OCI-LY3 (cell line): ENCODE results near the gene EML1.

Experiments
- H2AFZ ChIP-seq: fragments of 200-600, 300-600 bp; shearing (Covaris generic); 2 replicates; pipeline ENCODE4 v1.6.0; 2014; ENCODE audit warnings: antibody characterized with exemption, low read depth, low read length
- H3K27ac ChIP-seq: fragments of 200-600, 300-600 bp; sonication (generic); 2 replicates; pipeline ENCODE4 v1.5.1; 2014; ENCODE audit warnings: mild to moderate bottlenecking, low read length, moderate library complexity, mixed read lengths
- H3K27me3 ChIP-seq: fragments of 200-600, 300-600 bp; sonication (generic); 2 replicates; pipeline ENCODE4 v1.6.1; 2014; ENCODE audit warnings: low read depth, low read length, mixed read lengths
- H3K36me3 ChIP-seq: fragments of 200-600, 300-600 bp; sonication (generic); replicated peaks from 2 replicates; pipeline ENCODE3; 2014; ENCODE audit warnings: low read depth, low read length, mixed read lengths
- H3K4me1 ChIP-seq: fragments of 300-600, 200-600 bp; sonication (generic); 2 replicates; pipeline ENCODE4 v1.6.1; 2014; ENCODE audit warnings: low read length, mixed read lengths
- H3K4me2 ChIP-seq: fragments of 200-600, 300-600 bp; sonication (generic); 2 replicates; pipeline ENCODE4 v1.6.1; 2014; ENCODE audit warnings: low read length, mixed read lengths
- H3K4me3 ChIP-seq: fragments of 300-600, 200-600 bp; sonication (generic); 2 replicates; pipeline ENCODE4 v1.5.1; 2014; ENCODE audit warnings: antibody characterized with exemption, mild to moderate bottlenecking, low read length, moderate library complexity
- H3K79me2 ChIP-seq: fragments of 300-600, 200-600 bp; shearing (Covaris generic); 2 replicates; pipeline ENCODE4 v1.6.1; 2014; ENCODE audit warnings: mild to moderate bottlenecking, low read length, mixed read lengths
- H3K9ac ChIP-seq: fragments of 300-600, 200-600 bp; shearing (Covaris generic); 2 replicates; pipeline ENCODE4 v1.6.0; 2014; ENCODE audit warnings: mild to moderate bottlenecking, low read length, moderate library complexity
- H3K9me3 ChIP-seq: fragments of 200-600, 300-600 bp; shearing (Covaris generic); 2 replicates; pipeline ENCODE4 v1.6.1; 2014; ENCODE audit warnings: low read length, mixed read lengths; ENCODE audit not compliant: insufficient read depth
- H4K20me1 ChIP-seq: fragments of 200-600, 300-600 bp; sonication (generic); 2 replicates; pipeline ENCODE4 v1.6.1; 2016; ENCODE audit warnings: low read length, mixed read lengths; ENCODE audit not compliant: insufficient read depth
- EZH2phosphoT487 ChIP-seq: fragments of 200-600 bp; shearing (Covaris generic); IDR thresholded peaks from 2 replicates; pipeline ENCODE4 v1.6.1; 2018; ENCODE audit warnings: antibody characterized with exemption, mixed run types, low read depth
- TF ChIP-seq, protein P1 (sequence below): fragments of 200-600, 300-600 bp; sonication (generic); IDR thresholded peaks from 2 replicates; pipeline ENCODE4 v1.5.1; 2014; ENCODE audit warnings: antibody characterized with exemption, low read length, low read depth

Gene EML1

DNA sequence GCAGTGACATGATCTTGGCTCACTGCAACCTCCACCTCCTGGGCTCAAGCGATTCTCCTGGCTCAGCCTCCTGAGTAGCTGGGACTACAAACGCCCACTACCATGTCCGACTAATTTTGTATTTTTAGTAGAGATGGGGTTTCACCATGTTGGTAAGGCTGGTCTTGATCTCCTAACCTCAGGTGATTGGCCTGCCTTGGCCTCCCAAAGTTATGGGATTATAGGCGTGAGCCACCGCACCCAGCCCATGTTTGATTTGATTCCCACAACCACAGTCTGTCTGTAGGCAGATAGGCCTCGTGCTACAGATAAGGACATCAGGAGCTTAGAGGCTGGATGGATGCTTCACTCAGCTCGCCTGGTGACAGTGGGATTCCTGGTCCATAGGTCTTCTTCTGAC is 23.0 kb downstream of the EML1 start:
- TF ChIP-seq EZH2phosphoT487 = no peak
- TF ChIP-seq, protein P1, sequence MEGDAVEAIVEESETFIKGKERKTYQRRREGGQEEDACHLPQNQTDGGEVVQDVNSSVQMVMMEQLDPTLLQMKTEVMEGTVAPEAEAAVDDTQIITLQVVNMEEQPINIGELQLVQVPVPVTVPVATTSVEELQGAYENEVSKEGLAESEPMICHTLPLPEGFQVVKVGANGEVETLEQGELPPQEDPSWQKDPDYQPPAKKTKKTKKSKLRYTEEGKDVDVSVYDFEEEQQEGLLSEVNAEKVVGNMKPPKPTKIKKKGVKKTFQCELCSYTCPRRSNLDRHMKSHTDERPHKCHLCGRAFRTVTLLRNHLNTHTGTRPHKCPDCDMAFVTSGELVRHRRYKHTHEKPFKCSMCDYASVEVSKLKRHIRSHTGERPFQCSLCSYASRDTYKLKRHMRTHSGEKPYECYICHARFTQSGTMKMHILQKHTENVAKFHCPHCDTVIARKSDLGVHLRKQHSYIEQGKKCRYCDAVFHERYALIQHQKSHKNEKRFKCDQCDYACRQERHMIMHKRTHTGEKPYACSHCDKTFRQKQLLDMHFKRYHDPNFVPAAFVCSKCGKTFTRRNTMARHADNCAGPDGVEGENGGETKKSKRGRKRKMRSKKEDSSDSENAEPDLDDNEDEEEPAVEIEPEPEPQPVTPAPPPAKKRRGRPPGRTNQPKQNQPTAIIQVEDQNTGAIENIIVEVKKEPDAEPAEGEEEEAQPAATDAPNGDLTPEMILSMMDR = no peak

DNA sequence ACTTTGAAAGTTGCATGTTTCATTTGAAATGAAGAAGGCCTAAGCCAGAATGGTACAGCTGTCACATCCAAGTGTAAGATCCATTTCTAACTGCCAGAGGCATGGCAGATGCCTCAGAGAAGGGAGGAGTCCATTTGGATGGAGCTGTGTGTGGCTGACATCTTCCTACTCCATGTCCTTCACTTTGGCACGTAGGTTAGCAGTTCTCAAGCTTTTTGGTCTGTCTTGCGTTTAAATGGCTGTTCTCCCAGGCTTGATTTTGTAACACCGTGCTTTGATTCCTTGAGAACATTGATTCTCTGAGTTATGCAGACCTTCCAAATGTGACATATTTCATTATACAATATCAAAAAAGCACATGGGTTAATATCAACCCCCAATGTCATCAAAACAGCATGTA is 23.4 kb downstream of the EML1 start:
- H2AFZ ChIP-seq = no peak overlapping the region
- no peak overlapping the region for H3K9ac ChIP-seq
- H3K36me3 ChIP-seq = peaks cover 3% of the 10 kb centered on the region
- peaks cover 31% of the 10 kb centered on the region for H3K4me1 ChIP-seq
- H3K79me2 ChIP-seq = peaks cover 82% of the 10 kb centered on the region
- H3K4me2 ChIP-seq = no peak overlapping the region
- TF ChIP-seq EZH2phosphoT487 = no peak
- TF ChIP-seq, protein P1 = no peak
- H3K27ac ChIP-seq = no peak overlapping the region
- no peaks in the 10 kb centered on the region for H3K27me3 ChIP-seq
- H3K9me3 ChIP-seq = no peaks in the 10 kb centered on the region
- H4K20me1 ChIP-seq = 0 out of 2 replicates have a peak, but pooled peaks cover 5% of the 10 kb centered on the region
- H3K4me3 ChIP-seq = no peak overlapping the region

More for the DNA sequence above, 23.0 kb downstream of the EML1 start:
- Histone ChIP-seq H2AFZ (no peak overlapping the region), H3K36me3 (peaks cover 3% of the 10 kb centered on the region), H3K27me3 (no peaks in the 10 kb centered on the region), H3K4me3 (no peak overlapping the region), H3K9me3 (no peaks in the 10 kb centered on the region), H3K9ac (no peak overlapping the region), H3K4me1 (peaks cover 27% of the 10 kb centered on the region), H3K4me2 (no peak overlapping the region), H3K27ac (no peak overlapping the region), H3K79me2 (peaks cover 77% of the 10 kb centered on the region), H4K20me1 (0 out of 2 replicates have a peak, but pooled peaks cover 5% of the 10 kb centered on the region)

DNA sequence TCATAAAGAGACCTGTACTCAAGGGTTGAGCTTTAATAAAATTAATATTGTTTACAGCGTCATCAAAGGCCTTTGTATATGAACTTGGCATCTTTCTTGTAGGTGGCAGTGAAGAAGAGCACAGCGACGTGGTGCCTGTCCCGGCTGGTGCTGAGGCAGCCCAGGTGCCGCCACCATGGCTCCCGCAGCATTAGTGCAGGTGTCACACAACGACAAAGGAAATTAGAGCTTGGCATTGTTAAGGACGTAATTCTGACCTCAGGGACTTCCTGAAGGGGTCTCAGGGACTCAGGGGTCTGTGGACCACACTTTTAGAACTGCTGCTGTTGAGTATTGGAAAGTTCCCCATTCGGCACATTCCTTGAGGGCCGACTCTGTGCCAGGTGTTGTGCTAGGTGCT is 24.1 kb downstream of the EML1 start:
- Histone ChIP-seq H3K27me3 (no peaks in the 10 kb centered on the region), H4K20me1 (0 out of 2 replicates have a peak, but pooled peaks cover 5% of the 10 kb centered on the region), H3K9me3 (no peaks in the 10 kb centered on the region)

DNA sequence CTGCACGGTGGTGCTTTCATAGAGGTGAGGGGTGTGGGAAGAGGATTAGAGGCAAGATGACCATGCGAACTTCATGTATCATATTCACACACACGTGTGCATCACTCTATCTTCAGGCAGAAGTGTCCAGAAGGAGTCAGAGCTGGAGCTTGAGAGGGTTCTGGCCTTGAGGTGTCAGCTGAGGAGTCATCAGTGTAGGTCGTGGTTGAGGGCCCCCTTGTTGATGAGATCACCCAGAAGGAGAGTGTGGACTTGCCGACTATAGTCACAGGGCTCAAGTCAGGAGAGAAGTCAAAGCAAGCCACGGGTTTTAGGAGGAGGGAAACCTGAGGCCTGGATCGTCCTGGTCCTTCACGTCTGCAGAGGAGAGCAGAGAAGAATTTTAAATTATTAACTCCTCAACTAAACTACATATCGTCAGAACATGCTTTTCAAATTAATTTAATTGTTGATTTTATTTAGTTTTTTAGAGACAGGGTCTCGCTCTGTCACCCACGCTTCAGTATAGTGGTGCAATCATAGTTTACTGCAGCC is 25.4 kb downstream of the EML1 start:
- no peak overlapping the region for H3K4me3 ChIP-seq
- H3K27me3 ChIP-seq = no peaks in the 10 kb centered on the region
- H3K9me3 ChIP-seq = no peaks in the 10 kb centered on the region
- no peak overlapping the region for H3K9ac ChIP-seq
- no peak for TF ChIP-seq EZH2phosphoT487
- TF ChIP-seq, protein P1 = no peak
- H3K4me1 ChIP-seq = peaks cover 42% of the 10 kb centered on the region
- H3K27ac ChIP-seq = no peak overlapping the region
- H3K4me2 ChIP-seq = no peak overlapping the region
- H3K36me3 ChIP-seq = peaks cover 3% of the 10 kb centered on the region
- H4K20me1 ChIP-seq = 0 out of 2 replicates have a peak, but pooled peaks cover 5% of the 10 kb centered on the region
- no peak overlapping the region for H2AFZ ChIP-seq
- peaks cover 83% of the 10 kb centered on the region for H3K79me2 ChIP-seq

More for the DNA sequence above, 24.1 kb downstream of the EML1 start:
- Histone ChIP-seq H3K9ac (no peak overlapping the region), H3K27ac (no peak overlapping the region), H2AFZ (no peak overlapping the region), H3K4me2 (no peak overlapping the region), H3K79me2 (peaks cover 81% of the 10 kb centered on the region), H3K4me3 (no peak overlapping the region), H3K4me1 (peaks cover 38% of the 10 kb centered on the region), H3K36me3 (peaks cover 3% of the 10 kb centered on the region)
- TF ChIP-seq, protein P1 = no peak
- TF ChIP-seq EZH2phosphoT487 = no peak
